Hepatocyte (in vitro differentiated cells): ENCODE measurements around the gene LLGL2. TPM values are rescaled to one million over a fixed set of nuclear protein-coding genes. Genes with fewer than 3 reads are reported as not detected.

Experiments
- DNase-seq: peaks from one replicate; pipeline ENCODE4 v3.0.0-alpha.2; 2016; ENCODE audit warnings: low spot score
- H2AFZ ChIP-seq: fragments of 200-600 bp; sonication (generic); 2 replicates; pipeline ENCODE4 v1.6.0; 2016; ENCODE audit warnings: antibody characterized with exemption, mild to moderate bottlenecking
- H3K27ac ChIP-seq: fragments of 200-600 bp; sonication (generic); 2 replicates; pipeline ENCODE4 v1.5.1; 2016; ENCODE audit warnings: mild to moderate bottlenecking
- H3K27me3 ChIP-seq: fragments of 200-600 bp; sonication (generic); 2 replicates; pipeline ENCODE4 v1.6.1; 2016
- H3K36me3 ChIP-seq: fragments of 200-600 bp; sonication (generic); replicated peaks from 2 replicates; pipeline ENCODE4 v1.5.1; 2016; ENCODE audit warnings: low read depth; ENCODE audit not compliant: insufficient read depth
- H3K4me1 ChIP-seq: fragments of 200-600 bp; sonication (generic); 2 replicates; pipeline ENCODE4 v1.5.1; 2016; ENCODE audit warnings: mild to moderate bottlenecking, moderate library complexity; ENCODE audit not compliant: insufficient read depth
- H3K4me2 ChIP-seq: fragments of 200-600 bp; sonication (generic); 2 replicates; pipeline ENCODE4 v1.6.0; 2016
- H3K4me3 ChIP-seq: fragments of 200-600 bp; sonication (generic); 2 replicates; pipeline ENCODE4 v1.5.1; 2016; ENCODE audit warnings: mild to moderate bottlenecking
- H3K79me2 ChIP-seq: fragments of 200-600 bp; sonication (generic); 2 replicates; pipeline ENCODE4 v1.6.0; 2017; ENCODE audit warnings: mild to moderate bottlenecking
- H3K9me2 ChIP-seq: fragments of 200-600 bp; sonication (generic); replicated peaks from 2 replicates; pipeline ENCODE4 v1.6.0; 2017; ENCODE audit warnings: mild to moderate bottlenecking; ENCODE audit not compliant: insufficient read depth
- H3K9me3 ChIP-seq: fragments of 200-600 bp; sonication (generic); 2 replicates; pipeline ENCODE4 v1.5.1; 2016; ENCODE audit warnings: low read depth, mild to moderate bottlenecking
- H4K20me1 ChIP-seq: fragments of 200-600 bp; sonication (generic); 2 replicates; pipeline ENCODE4 v1.6.0; 2016; ENCODE audit warnings: mild to moderate bottlenecking; ENCODE audit not compliant: insufficient read depth, poor library complexity, severe bottlenecking
- EZH2 ChIP-seq: fragments of 200-600 bp; sonication (generic); IDR thresholded peaks from 2 replicates; pipeline ENCODE4 v1.6.1; 2016; ENCODE audit warnings: antibody characterized with exemption, mild to moderate bottlenecking, borderline replicate concordance
- EZH2phosphoT487 ChIP-seq: fragments of 200-600 bp; sonication (generic); IDR thresholded peaks from one replicate; pipeline ENCODE4 v1.6.1; 2018; ENCODE audit warnings: antibody characterized with exemption, mild to moderate bottlenecking, low read depth, moderate library complexity; ENCODE audit not compliant: unreplicated experiment, severe bottlenecking
- WGBS: methylation state at CpG from one replicate; pipeline ENCODE4 v1.1.6; 2016; ENCODE audit warnings: low lambda C conversion rate; ENCODE audit errors: missing lambda C conversion rate; 5-methylcytosine and 5-hydroxymethylcytosine counted together
- polyA plus RNA-seq: library from polyadenylated mRNA; unstranded; fragments of >200 nt; fragmentation: Nextera tagmentation; extraction: Ambion mirVana; gene quantifications from 2 replicates; pipeline ENCODE4 v1.2.1, GENCODE V29; 2016
- total RNA-seq: library from RNA; depleted of rRNA; stranded (reverse); fragments of >200 nt; gene quantifications from 2 replicates; pipeline ENCODE4 v1.2.3, GENCODE V29; 2014
- TF ChIP-seq, protein P1 (sequence below): fragments of 200-600 bp; sonication (generic); IDR thresholded peaks from 2 replicates; pipeline ENCODE4 v1.5.1; 2016; ENCODE audit warnings: antibody characterized with exemption, mild to moderate bottlenecking; ENCODE audit not compliant: poor library complexity

The LLGL2 gene, protein sequence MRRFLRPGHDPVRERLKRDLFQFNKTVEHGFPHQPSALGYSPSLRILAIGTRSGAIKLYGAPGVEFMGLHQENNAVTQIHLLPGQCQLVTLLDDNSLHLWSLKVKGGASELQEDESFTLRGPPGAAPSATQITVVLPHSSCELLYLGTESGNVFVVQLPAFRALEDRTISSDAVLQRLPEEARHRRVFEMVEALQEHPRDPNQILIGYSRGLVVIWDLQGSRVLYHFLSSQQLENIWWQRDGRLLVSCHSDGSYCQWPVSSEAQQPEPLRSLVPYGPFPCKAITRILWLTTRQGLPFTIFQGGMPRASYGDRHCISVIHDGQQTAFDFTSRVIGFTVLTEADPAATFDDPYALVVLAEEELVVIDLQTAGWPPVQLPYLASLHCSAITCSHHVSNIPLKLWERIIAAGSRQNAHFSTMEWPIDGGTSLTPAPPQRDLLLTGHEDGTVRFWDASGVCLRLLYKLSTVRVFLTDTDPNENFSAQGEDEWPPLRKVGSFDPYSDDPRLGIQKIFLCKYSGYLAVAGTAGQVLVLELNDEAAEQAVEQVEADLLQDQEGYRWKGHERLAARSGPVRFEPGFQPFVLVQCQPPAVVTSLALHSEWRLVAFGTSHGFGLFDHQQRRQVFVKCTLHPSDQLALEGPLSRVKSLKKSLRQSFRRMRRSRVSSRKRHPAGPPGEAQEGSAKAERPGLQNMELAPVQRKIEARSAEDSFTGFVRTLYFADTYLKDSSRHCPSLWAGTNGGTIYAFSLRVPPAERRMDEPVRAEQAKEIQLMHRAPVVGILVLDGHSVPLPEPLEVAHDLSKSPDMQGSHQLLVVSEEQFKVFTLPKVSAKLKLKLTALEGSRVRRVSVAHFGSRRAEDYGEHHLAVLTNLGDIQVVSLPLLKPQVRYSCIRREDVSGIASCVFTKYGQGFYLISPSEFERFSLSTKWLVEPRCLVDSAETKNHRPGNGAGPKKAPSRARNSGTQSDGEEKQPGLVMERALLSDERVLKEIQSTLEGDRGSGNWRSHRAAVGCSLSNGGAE
- 60.9 and 81.8 TPM in 2 replicates for total RNA-seq
- 154 and 194 TPM in 2 replicates for polyA plus RNA-seq

DNA sequence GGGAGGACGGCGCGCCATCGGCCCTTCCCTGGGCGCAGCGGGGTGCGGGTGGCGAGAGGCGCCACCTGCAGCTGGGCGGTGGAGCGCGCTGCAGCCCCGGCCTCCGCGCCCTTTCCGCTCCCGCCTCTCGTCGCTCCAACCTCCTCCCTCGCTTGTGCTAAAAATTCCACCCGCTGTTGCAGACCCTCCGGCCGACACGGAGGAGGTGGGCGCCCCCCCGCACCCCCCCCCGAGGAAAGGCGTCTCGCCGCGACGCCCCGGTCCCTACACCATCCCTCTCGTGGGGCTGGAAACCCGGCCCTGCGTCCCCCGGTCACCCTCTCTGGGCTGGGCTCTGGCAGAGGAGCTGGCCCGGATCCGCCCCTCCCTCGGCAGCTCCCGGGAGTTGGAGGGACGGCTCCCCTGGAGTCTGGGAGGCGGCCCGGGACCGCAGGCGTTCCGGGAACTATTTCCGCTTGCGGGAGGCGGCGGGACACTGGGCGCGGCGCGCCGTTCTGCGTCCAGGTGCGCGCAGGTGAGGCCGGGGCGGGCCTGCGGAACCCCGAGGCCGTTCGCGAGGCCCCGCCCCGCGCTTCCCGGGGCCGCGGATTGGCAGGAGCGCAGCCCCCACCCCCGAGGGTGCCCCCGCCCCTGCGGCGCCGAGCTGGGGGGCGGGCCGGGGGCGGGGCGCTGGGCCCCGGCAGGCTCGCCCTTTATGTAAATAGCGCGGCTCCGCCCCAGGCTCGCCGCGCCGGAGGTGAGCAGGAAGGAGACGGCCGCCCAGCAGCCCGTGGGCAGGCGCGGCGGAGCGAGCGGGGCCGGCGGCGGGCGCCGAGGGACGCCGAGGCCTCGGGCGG lies at the start of gene LLGL2:
Gene LLGL2 (plus strand): TSS at position 728 of the 836 bp plus-strand sequence. CDS start 17,730 bp downstream, outside the sequence.
- Histone ChIP-seq H3K27ac (peak within 1 kb of the TSS; percentile 97), H2AFZ (peak within 1 kb of the TSS; percentile 81), H3K4me3 (peak within 1 kb of the TSS; percentile 80), H3K4me1 (peaks cover 6% of the 10 kb centered on the region), H3K9me2 (no peaks in the 10 kb centered on the region), H3K4me2 (peak within 1 kb of the TSS; percentile 94), H3K9me3 (no peaks in the 10 kb centered on the region), H3K79me2 (peaks cover 40% of the 10 kb centered on the region), H3K27me3 (no peaks in the 10 kb centered on the region), H4K20me1 (peaks cover 6% of the 10 kb centered on the region), H3K36me3 (no peaks in the 10 kb centered on the region)
- TF ChIP-seq, protein P1, sequence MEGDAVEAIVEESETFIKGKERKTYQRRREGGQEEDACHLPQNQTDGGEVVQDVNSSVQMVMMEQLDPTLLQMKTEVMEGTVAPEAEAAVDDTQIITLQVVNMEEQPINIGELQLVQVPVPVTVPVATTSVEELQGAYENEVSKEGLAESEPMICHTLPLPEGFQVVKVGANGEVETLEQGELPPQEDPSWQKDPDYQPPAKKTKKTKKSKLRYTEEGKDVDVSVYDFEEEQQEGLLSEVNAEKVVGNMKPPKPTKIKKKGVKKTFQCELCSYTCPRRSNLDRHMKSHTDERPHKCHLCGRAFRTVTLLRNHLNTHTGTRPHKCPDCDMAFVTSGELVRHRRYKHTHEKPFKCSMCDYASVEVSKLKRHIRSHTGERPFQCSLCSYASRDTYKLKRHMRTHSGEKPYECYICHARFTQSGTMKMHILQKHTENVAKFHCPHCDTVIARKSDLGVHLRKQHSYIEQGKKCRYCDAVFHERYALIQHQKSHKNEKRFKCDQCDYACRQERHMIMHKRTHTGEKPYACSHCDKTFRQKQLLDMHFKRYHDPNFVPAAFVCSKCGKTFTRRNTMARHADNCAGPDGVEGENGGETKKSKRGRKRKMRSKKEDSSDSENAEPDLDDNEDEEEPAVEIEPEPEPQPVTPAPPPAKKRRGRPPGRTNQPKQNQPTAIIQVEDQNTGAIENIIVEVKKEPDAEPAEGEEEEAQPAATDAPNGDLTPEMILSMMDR, result peak; percentile 50
- no peak for TF ChIP-seq EZH2
- peak; percentile 96 for DNase-seq
- 2% methylated on average over 22 of the region's 108 CpGs for WGBS

DNA sequence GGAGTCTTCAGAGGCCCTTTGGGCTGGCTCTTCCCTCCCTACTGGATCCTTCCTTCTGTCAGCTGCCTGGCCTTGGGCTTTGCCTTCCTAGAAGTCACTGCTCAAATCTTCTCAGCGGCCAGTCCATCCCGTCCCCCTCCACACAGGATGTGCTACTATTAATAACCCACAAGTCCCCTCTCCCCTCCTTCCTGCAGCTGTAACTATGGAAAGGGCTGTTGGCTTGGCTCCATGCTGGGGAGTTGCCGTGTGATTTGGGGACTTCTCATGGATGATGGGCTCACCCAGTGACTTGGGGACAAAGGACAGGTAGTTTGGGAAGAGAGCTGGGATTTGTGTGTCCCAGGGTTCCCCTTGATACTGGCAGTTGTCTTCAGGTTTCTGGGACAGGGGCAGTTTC lies 49.6 kb upstream of the LLGL2 start:
- 76% methylated on average over 3 of the region's 3 CpGs for WGBS
- Histone ChIP-seq H2AFZ (no peak overlapping the region), H3K4me1 (peaks cover 12% of the 10 kb centered on the region), H3K79me2 (peaks cover 16% of the 10 kb centered on the region), H3K36me3 (no peaks in the 10 kb centered on the region), H3K9me2 (no peaks in the 10 kb centered on the region), H3K9me3 (no peaks in the 10 kb centered on the region), H3K4me3 (no peak overlapping the region), H3K4me2 (no peak overlapping the region), H3K27ac (no peak overlapping the region), H3K27me3 (no peaks in the 10 kb centered on the region), H4K20me1 (no peaks in the 10 kb centered on the region)
- TF ChIP-seq EZH2phosphoT487 (no peak), EZH2 (no peak)
- TF ChIP-seq, protein P1, result no peak
- DNase-seq, result no peak

DNA sequence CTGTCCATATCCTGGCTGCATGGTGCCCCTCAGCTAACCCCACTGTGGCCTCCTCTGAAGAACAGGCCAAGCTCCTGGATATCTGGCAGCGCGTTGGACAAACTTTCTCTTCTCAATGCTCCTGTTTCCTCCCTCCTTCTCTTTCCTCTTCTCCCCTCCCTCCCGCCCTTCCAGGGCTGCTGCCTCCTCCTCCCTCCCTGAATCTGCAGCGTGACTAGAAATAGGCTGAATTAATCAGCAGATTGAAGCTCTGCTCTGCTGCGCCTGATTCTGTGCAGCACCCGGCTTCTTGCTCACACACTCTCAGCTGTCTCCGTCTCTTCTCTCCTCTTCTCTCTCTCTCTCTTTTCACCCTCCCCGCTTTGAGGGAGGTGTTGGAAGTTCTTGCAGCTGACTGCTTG lies 49.2 kb upstream of the LLGL2 start:
- no peak overlapping the region for H2AFZ ChIP-seq
- H3K4me3 ChIP-seq, result no peak overlapping the region
- no peak overlapping the region for H3K4me2 ChIP-seq
- H3K79me2 ChIP-seq, result peaks cover 13% of the 10 kb centered on the region
- H3K9me3 ChIP-seq, result no peaks in the 10 kb centered on the region
- no peaks in the 10 kb centered on the region for H3K36me3 ChIP-seq
- DNase-seq, result no peak
- WGBS, result 81% methylated on average over 5 of the region's 8 CpGs
- no peak overlapping the region for H3K27ac ChIP-seq
- peaks cover under 1% of the 10 kb centered on the region for H4K20me1 ChIP-seq
- no peaks in the 10 kb centered on the region for H3K27me3 ChIP-seq
- TF ChIP-seq EZH2 (no peak), EZH2phosphoT487 (no peak)
- TF ChIP-seq, protein P1, result no peak
- H3K9me2 ChIP-seq, result no peaks in the 10 kb centered on the region
- peaks cover 16% of the 10 kb centered on the region for H3K4me1 ChIP-seq
